Central memory CD8-positive, alpha-beta T cell (primary cell): ENCODE results near the gene NGRN.
"Not testable (repeated sequence)": the region's sequence is repeated elsewhere in the genome, so short reads cannot be mapped to it uniquely, and the experiment has no call there.

Experiments used
- ATAC-seq: fragments of 150-1000 bp; cut with Tn5 transposase; replicated peaks from 2 replicates; pipeline ENCODE4 v1.10.0; 2022; ENCODE audit warnings: mild to moderate bottlenecking, moderate FRiP score, moderate number of reproducible peaks; ENCODE audit not compliant: poor library complexity, severe bottlenecking; ENCODE audit errors: extremely low read depth
- DNase-seq, 2 donors: peaks; one replicate each; pipeline ENCODE4 v3.0.0; 2021; ENCODE audit warnings: low spot score in 2 of 2
- H3K27ac Mint-ChIP-seq: one replicate; pipeline ENCODE4 v1.8.0; 2022; ENCODE audit warnings: low read depth, mild to moderate bottlenecking, moderate library complexity, mixed read lengths
- H3K27me3 Mint-ChIP-seq: one replicate; pipeline ENCODE4 v1.8.0; 2022; ENCODE audit warnings: mixed read lengths
- H3K36me3 Mint-ChIP-seq: one replicate; pipeline ENCODE4 v1.8.0; 2022; ENCODE audit warnings: mild to moderate bottlenecking, moderate library complexity, mixed read lengths; ENCODE audit not compliant: insufficient read depth
- H3K4me1 Mint-ChIP-seq: one replicate; pipeline ENCODE4 v1.8.0; 2022; ENCODE audit warnings: mixed read lengths
- H3K4me3 Mint-ChIP-seq: one replicate; pipeline ENCODE4 v1.8.0; 2022; ENCODE audit warnings: mild to moderate bottlenecking, moderate library complexity, mixed read lengths
- H3K9me3 Mint-ChIP-seq: one replicate; pipeline ENCODE4 v1.8.0; 2022; ENCODE audit warnings: mixed read lengths

Gene NGRN

DNA sequence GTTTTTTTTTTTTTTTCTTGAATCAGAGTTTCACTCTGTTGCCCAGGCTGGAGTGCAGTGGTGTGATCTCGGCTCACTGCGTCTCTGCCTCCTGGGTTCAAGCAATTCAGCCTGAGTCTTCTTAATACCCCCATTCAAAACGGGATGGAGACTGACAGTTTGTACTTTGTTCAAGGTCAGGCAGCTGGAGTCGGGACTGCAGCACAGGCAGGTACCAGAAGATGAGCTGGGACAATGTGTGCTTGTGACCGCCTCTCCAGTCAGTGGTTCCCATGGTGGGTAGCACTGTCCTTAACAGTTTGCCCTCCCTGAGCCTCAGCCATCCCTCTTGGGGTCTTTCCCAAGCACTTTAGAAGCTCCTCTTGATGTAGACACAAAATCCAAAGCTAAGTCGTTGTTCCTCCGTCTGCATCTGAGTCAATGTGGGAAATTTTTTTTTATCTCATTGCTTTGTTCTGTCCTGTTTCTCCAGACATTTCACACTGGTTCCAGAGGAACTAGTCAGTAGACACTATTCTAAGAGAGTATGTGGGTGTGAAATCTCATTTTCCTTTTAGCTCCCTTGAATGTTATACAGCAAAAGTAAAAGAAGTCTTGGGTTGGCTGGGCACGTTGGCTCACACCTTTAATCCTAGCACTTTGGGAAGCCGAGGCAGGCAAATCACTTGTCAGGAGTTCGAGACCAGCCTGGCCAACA, 21.4 kb upstream of the NGRN start:
- DNase-seq (no peak), ATAC-seq (no peak)
- no peaks in the 10 kb centered on the region for H3K4me1 Mint-ChIP-seq
- no peaks in the 10 kb centered on the region for H3K27me3 Mint-ChIP-seq
- no peak overlapping the region for H3K4me3 Mint-ChIP-seq
- no peaks in the 10 kb centered on the region for H3K36me3 Mint-ChIP-seq
- H3K27ac Mint-ChIP-seq, result no peak overlapping the region
- H3K9me3 Mint-ChIP-seq, result no peaks in the 10 kb centered on the region

DNA sequence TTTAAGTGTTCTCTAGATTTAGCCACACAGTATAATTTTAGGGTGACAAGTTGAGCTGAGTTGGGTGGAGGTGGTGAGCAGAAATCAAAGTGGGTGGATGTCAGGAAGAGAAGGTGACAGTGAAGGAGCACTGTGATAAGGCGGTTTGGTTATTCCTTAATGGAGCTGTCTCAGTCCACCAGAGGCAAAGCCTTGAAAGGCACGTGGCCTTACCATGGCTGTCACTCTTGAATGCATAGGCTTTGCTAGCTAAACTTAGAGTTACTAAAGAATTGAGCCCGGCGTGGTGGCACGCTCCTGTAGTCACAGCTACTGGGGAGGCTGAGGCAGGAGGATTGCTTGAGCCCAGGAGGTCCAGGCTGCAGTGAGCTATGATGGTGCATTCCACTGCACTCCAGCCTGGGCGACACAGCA, 16.7 kb upstream of the NGRN start:
- Mint-ChIP-seq H3K4me1 (peaks cover 7% of the 10 kb centered on the region), H3K9me3 (no peaks in the 10 kb centered on the region), H3K4me3 (peak overlapping the region; percentile 66), H3K27ac (peak overlapping the region; percentile 85), H3K36me3 (no peaks in the 10 kb centered on the region), H3K27me3 (no peaks in the 10 kb centered on the region)
- DNase-seq (no peak), ATAC-seq (no peak)

DNA sequence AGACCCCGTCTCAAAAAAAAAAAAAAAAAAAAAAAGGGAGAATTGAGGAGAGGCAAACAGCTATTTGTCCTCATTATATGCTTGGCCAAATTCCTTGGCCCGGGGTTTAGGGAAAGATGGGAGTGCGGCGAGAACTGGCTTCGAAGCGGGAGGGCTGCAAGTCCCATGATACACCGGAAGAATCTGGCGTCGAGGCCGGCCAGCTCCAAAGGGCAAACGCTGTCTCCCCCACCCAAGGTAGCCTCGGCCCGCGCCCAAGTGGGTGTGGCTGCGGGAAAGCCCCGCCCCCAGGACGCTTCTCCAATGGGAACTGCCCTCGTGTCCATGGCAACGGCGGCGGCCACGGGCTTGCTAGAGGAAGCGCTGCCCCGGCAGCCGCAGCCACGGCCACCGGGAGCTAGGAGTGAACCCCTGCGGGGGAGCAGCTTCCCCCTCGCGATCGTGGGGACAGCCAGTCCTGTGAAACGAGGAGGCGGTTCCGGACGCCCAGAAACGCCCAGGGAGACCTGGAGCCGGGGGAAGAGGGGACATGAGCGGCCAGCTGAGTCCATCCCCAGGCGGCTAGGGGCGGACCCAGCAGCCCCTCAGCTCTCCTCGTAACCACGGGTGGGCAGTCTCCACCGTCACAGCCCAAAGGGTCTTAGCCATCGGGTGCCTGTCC, 16.1 kb upstream of the NGRN start, which contains the start of gene TTLL13:
Gene TTLL13, plus strand, starts transcription at position 354 of the 661 bp plus-strand sequence. CDS start 1,075 bp downstream, outside the sequence.
- H3K27me3 Mint-ChIP-seq, result no peaks in the 10 kb centered on the region
- H3K27ac Mint-ChIP-seq, result peak within 1 kb of the TSS; percentile 85
- no peaks in the 10 kb centered on the region for H3K9me3 Mint-ChIP-seq

DNA sequence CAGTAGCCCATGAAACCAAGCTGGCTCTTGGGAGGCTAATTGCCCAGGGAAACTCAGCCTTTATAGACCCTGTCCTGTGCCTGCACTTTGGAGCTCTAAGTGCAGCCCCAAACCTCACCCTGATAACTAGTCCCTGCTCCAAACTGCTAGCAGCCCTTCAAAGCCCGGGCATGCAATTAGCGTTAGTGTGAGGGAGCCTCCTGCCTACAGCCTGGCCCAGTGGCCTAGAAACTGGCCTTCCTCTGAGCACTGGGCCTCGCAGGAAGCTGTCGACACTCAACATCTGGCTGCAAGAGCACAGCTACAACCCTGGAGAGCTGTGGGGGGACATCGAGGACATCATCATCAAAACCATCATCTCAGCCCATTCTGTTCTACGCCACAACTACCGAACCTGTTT, 7.7 kb upstream of the NGRN start:
- Mint-ChIP-seq H3K4me1 (peaks cover 6% of the 10 kb centered on the region), H3K27ac (no peak overlapping the region), H3K9me3 (no peaks in the 10 kb centered on the region), H3K36me3 (no peaks in the 10 kb centered on the region), H3K4me3 (no peak overlapping the region), H3K27me3 (peaks cover 12% of the 10 kb centered on the region)
- DNase-seq, result no peak
- no peak for ATAC-seq

More for the DNA sequence above, 16.1 kb upstream of the NGRN start, which contains the start of gene TTLL13:
- H3K4me3 Mint-ChIP-seq, result peak within 1 kb of the TSS; percentile 66
- ATAC-seq, result peak; percentile 81
- peak; percentile 36 to 40 for DNase-seq
- no peaks in the 10 kb centered on the region for H3K36me3 Mint-ChIP-seq
- peaks cover 7% of the 10 kb centered on the region for H3K4me1 Mint-ChIP-seq

DNA sequence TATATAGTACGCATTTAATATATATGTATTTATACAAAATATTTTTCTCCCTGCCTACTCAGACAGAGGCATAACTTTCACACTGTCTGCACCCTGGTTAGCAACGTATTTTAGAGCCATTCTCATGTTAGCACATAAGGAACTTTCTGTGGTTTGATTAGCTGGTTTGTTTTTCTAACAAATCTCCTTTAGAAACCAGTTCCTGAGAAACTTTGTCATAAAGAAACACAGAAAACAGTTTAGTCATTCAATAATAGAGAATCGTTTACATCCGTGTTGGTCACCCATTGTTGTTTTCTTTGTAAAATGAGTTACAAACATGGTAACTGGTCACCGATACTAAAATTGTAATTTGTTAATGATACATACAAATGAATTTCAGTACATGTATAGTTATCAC, 5.9 kb upstream of the NGRN start:
- H3K27ac Mint-ChIP-seq, result no peak overlapping the region
- no peak overlapping the region for H3K4me3 Mint-ChIP-seq
- no peaks in the 10 kb centered on the region for H3K36me3 Mint-ChIP-seq
- ATAC-seq, result no peak
- no peaks in the 10 kb centered on the region for H3K9me3 Mint-ChIP-seq
- no peak for DNase-seq
- peaks cover 10% of the 10 kb centered on the region for H3K4me1 Mint-ChIP-seq
- H3K27me3 Mint-ChIP-seq, result peaks cover 12% of the 10 kb centered on the region

DNA sequence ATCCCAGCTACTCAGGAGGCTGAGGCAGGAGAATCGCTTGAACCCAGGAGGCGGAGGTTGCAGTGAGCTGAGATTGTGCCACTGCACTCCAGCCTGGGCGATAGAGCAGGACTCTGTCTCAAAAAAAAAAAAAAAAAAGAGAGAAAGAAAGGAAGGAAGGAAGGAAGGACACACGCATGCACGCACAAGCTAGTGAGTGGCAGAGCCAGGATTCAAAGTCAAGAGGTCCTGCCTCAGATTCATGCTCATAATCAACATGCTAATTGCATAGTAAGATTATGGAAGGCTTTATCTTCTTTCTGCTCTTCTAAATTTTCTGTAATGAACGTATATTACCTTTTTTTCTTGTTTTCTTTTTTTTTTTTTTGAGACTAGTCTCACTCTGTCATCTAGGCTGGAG, 4.7 kb upstream of the NGRN start:
- not testable (repeated sequence) for H3K27ac Mint-ChIP-seq, ATAC-seq, H3K36me3 Mint-ChIP-seq, H3K9me3 Mint-ChIP-seq, DNase-seq, H3K4me3 Mint-ChIP-seq
- peaks cover 12% of the 10 kb centered on the region for H3K27me3 Mint-ChIP-seq
- peaks cover 22% of the 10 kb centered on the region for H3K4me1 Mint-ChIP-seq

DNA sequence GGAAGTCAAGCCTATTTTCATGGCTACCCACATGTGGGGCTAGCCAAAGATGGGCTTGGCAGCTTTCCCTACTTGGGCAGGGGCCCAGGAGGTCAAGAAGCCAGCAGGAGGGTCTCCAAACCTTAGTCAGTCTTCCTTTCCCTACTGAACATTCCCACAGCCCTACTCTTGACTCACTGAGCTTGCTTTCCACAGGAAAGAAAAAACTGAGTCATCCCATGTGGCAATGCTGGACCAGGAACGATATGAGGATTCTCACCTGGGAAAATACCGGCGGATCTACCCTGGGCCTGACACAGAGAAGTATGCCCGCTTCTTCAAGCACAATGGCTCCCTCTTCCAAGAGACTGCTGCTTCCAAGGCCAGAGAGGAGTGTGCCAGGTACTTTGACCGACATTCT, 3.7 kb upstream of the NGRN start:
- no peak overlapping the region for H3K27ac Mint-ChIP-seq

DNA sequence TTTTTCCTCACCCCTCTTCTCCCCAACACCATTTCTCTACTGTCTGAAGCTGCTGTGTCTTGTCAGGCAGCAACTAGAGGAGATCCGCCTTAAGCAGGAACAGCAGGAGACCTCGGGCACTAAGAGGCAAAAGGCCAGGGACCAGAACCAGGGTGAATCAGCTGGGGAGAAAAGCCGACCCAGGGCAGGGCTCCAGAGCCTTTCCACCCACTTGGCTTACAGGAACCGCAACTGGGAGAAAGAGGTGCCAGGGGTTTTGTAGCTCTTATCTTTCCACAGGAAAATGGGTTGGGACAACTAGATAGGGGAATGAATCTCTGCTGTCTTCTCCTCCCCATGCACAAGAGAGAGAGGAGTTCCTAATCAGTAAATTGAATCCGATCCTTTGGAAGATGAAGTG, 3.0 kb upstream of the NGRN start:
- H3K4me3 Mint-ChIP-seq, result no peak overlapping the region

More for the DNA sequence above, 3.7 kb upstream of the NGRN start:
- Mint-ChIP-seq H3K4me3 (no peak overlapping the region), H3K27me3 (peaks cover 9% of the 10 kb centered on the region), H3K9me3 (no peaks in the 10 kb centered on the region), H3K36me3 (peaks cover 15% of the 10 kb centered on the region), H3K4me1 (peaks cover 32% of the 10 kb centered on the region)
- ATAC-seq (no peak), DNase-seq (no peak)

DNA sequence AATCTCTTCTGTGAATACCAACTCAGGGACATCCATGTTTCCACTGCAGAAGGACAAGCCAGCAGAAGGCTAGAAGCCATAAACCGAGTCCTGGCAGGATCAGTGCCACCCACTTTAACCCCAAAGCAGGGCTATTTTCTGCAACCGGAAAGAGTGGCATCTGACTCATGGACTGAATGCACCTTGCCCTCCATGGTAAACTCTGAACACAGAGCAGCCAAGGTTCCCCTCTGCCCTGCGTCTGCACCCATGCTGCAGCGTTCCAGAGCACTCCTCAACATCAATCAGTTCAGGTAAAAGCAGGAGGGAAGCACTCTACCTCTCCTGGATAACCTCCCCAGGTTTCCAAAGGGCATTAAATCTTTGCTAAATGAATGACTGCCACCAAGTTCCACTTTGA, 801 bp upstream of the NGRN start:
- peaks cover 58% of the 10 kb centered on the region for H3K4me1 Mint-ChIP-seq
- no peak for DNase-seq
- peak overlapping the region; percentile 99 for H3K27ac Mint-ChIP-seq
- peaks cover 30% of the 10 kb centered on the region for H3K36me3 Mint-ChIP-seq
- H3K9me3 Mint-ChIP-seq, result no peaks in the 10 kb centered on the region
- ATAC-seq, result no peak
- no peaks in the 10 kb centered on the region for H3K27me3 Mint-ChIP-seq
- H3K4me3 Mint-ChIP-seq, result peak overlapping the region; percentile 95

More for the DNA sequence above, 3.0 kb upstream of the NGRN start:
- Mint-ChIP-seq H3K4me1 (peaks cover 38% of the 10 kb centered on the region), H3K27me3 (peaks cover 3% of the 10 kb centered on the region), H3K27ac (no peak overlapping the region), H3K36me3 (peaks cover 20% of the 10 kb centered on the region), H3K9me3 (no peaks in the 10 kb centered on the region)
- ATAC-seq (no peak), DNase-seq (no peak)

DNA sequence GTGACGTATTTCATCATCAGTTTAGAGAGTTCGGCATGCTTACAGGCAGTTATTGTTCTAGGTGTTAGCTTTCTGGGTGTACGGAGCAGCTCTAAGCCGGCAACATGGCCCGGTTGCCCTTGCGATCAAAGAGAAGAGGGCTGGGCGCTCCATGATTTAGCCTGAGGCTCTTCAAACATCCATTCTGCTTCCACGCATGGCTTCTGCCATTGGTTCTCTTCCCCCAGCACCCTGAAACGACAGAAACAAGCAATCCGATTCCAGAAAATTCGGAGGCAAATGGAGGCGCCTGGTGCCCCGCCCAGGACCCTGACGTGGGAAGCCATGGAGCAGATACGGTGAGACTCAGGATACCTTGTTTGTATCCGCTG, 574 bp downstream of the NGRN start:
- ATAC-seq (peak; percentile 25), DNase-seq (no peak)
- H3K9me3 Mint-ChIP-seq, result no peaks in the 10 kb centered on the region

DNA sequence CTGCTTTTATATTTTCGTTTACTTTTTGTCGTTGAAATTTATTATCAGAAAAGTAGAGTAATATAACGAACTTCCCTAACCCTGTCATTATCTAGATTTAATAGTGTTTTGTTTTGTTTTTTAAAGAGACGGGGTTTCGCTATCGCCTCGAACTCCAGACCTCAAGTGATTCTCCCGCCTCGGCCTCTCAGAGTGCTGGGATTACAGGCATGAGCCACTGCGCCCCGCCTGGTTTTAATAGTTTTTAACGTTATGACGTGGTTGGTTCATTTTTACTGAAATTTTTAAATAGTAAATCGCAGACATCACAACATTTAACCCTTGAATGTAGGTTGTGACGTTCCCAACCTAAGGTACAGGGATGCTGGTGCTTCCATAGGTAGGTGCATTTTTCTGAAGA, 1.0 kb downstream of the NGRN start:
- ATAC-seq, result no peak
- Mint-ChIP-seq H3K4me3 (peak overlapping the region; percentile 95), H3K9me3 (no peaks in the 10 kb centered on the region), H3K27me3 (no peaks in the 10 kb centered on the region), H3K36me3 (peaks cover 37% of the 10 kb centered on the region), H3K4me1 (peaks cover 73% of the 10 kb centered on the region), H3K27ac (peak overlapping the region; percentile 99)
- no peak for DNase-seq

More for the DNA sequence above, 574 bp downstream of the NGRN start:
- Mint-ChIP-seq H3K4me1 (peaks cover 69% of the 10 kb centered on the region), H3K4me3 (peak overlapping the region; percentile 95), H3K36me3 (peaks cover 37% of the 10 kb centered on the region), H3K27me3 (no peaks in the 10 kb centered on the region), H3K27ac (peak overlapping the region; percentile 99)

DNA sequence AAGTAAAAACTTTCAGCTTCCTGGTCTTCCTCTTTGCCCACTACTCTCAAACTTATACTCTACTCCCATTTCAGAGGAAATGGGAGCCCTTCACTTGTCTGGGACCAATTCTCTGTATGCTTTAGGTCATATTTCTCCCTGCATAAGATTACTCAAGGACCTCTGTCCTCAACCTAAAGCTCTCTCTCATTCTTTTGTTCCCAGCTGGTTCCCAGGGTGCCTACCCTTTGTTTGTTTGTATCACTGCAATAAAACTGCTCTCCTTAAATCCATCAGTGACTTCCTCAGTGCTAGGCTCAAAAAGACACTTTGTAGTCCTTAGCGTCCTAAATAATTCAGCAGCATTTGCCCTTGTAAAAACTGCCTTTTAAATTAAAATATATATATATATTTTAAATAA, 2.9 kb downstream of the NGRN start:
- peak overlapping the region; percentile 95 for H3K4me3 Mint-ChIP-seq
- ATAC-seq, result no peak
- peak overlapping the region; percentile 6 for H3K27ac Mint-ChIP-seq
- no peak for DNase-seq
- H3K9me3 Mint-ChIP-seq, result no peaks in the 10 kb centered on the region
- no peaks in the 10 kb centered on the region for H3K27me3 Mint-ChIP-seq
- H3K36me3 Mint-ChIP-seq, result peaks cover 51% of the 10 kb centered on the region
- peaks cover 75% of the 10 kb centered on the region for H3K4me1 Mint-ChIP-seq
